ENCODE data around the gene SMAD2. TPM values are rescaled to one million over a fixed set of nuclear protein-coding genes. Genes with fewer than 3 reads are reported as not detected.

The SMAD2 gene
- total and polyA plus RNA-seq, 3 experiments from 2014 or later: 97.8 to 343 (median 337) TPM

DNA sequence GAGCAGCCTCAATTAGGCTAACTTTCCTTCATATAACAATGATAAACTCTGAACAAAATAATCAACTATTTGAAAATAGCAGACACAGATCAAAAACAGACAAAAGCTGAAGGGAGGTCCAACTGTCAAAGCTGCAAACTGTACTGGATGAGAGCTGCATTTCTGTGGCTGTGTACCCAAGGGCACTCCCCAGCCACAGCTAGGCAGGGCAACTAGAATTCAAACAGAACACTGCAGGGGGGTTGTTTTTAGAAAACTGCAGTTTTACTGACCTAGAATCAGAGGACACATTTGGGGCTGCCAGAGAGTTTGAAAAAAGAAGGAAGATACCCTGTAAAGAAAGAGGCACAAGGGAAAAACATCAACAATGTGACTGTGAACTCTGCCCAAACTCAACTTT, 56.8 kb downstream of the SMAD2 start:
- Histone ChIP-seq H3K27ac (ENCODE audit: low read depth, low read length) (no peak overlapping the region), H3K4me3 (ENCODE audit: low read length) (no peak overlapping the region), H3K9me3 (ENCODE audit: low read length) (no peaks in the 10 kb centered on the region), H3K4me1 (ENCODE audit: insufficient read depth, low read length) (no peaks in the 10 kb centered on the region), H3K27me3 (ENCODE audit: insufficient read depth, low read length, poor library complexity, severe bottlenecking) (no peaks in the 10 kb centered on the region), H3K36me3 (ENCODE audit: insufficient read depth, low read length) (peaks cover 6% of the 10 kb centered on the region)
- POLR2A ChIA-PET: no interaction called here
- no peak for DNase-seq
- H3K27ac Mint-ChIP-seq: peak overlapping the region in 3 of 8 donors; percentile 54 to 64 (median 58)
- CTCF ChIA-PET: no interaction called here
- peaks cover 54 to 80% (median 79%) of the 10 kb centered on the region in 3 donors for H3K4me1 Mint-ChIP-seq
- H3K4me3 Mint-ChIP-seq: no peak overlapping the region
- no peaks in the 10 kb centered on the region for H3K9me3 Mint-ChIP-seq
- peaks cover 0 to 22% (median 3%) of the 10 kb centered on the region in 3 donors for H3K36me3 Mint-ChIP-seq
- no peaks in the 10 kb centered on the region for H3K27me3 Mint-ChIP-seq

DNA sequence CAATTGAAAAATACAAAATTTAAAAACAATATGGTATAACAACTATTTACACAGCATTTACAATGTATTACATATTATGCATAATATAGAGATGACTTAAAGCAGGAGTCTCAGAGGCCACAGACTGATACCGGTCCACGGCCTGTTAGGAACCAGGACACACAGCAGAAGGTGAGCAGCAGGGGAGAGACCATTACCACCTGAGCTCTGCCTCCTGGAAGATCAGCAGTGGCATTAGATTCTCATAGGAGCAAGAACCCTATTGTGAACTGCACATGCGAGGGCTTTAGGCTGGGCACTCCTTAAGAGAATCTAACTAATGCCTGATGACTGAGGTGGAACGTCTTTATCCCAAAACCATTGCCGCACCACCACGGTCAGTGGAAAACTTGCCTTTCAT, 58.0 kb downstream of the SMAD2 start:
- POLR2A ChIA-PET: no interaction called here

DNA sequence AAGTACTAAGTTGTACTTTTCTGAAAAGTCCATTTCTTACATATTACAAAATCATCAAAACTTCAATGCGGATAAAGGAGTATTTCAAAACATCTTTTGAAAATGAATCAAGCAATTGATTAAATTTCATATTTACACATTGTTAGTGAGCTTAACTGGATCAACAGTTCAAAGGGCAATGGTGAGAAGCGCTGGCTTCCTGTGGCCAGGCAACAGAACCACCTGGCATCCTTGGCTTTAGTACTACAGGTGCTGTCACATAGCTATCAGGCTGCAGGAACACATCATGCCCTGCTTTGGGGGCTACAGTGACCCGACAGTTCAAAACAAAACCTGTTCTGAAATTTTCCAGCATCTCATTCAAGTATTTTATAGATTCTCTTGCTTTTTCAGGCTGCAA, 59.2 kb downstream of the SMAD2 start:
- ChIA-PET POLR2A (no interaction called here), CTCF (no interaction called here)
- Histone ChIP-seq H3K36me3 (ENCODE audit: insufficient read depth, low read length) (peaks cover 13% of the 10 kb centered on the region), H3K4me1 (ENCODE audit: insufficient read depth, low read length) (no peaks in the 10 kb centered on the region), H3K4me3 (ENCODE audit: low read length) (no peak overlapping the region), H3K27ac (ENCODE audit: low read depth, low read length) (no peak overlapping the region), H3K9me3 (ENCODE audit: low read length) (no peaks in the 10 kb centered on the region), H3K27me3 (ENCODE audit: insufficient read depth, low read length, poor library complexity, severe bottlenecking) (no peaks in the 10 kb centered on the region)
- Mint-ChIP-seq H3K27ac (peak overlapping the region in 3 of 8 donors; percentile 10 to 58 (median 21)), H3K4me3 (no peak overlapping the region), H3K36me3 (peaks cover 4 to 35% (median 9%) of the 10 kb centered on the region in 3 donors), H3K4me1 (peaks cover 47 to 61% (median 60%) of the 10 kb centered on the region in 3 donors), H3K27me3 (no peaks in the 10 kb centered on the region), H3K9me3 (no peaks in the 10 kb centered on the region)
- DNase-seq: no peak

More for the DNA sequence above, 58.0 kb downstream of the SMAD2 start:
- CTCF ChIA-PET: no interaction called here
- no peaks in the 10 kb centered on the region for H3K9me3 ChIP-seq (ENCODE audit: low read length)
- H3K36me3 ChIP-seq (ENCODE audit: insufficient read depth, low read length): peaks cover 13% of the 10 kb centered on the region
- H3K4me3 ChIP-seq (ENCODE audit: low read length): no peak overlapping the region
- Mint-ChIP-seq H3K4me1 (peaks cover 53 to 71% (median 70%) of the 10 kb centered on the region in 3 donors), H3K36me3 (peaks cover 0 to 30% (median 6%) of the 10 kb centered on the region in 3 donors), H3K27ac (peak overlapping the region in 2 of 8 donors; percentile 50 to 66), H3K27me3 (no peaks in the 10 kb centered on the region), H3K4me3 (no peak overlapping the region), H3K9me3 (no peaks in the 10 kb centered on the region)
- no peaks in the 10 kb centered on the region for H3K4me1 ChIP-seq (ENCODE audit: insufficient read depth, low read length)
- DNase-seq: no peak
- H3K27ac ChIP-seq (ENCODE audit: low read depth, low read length): no peak overlapping the region
- H3K27me3 ChIP-seq (ENCODE audit: insufficient read depth, low read length, poor library complexity, severe bottlenecking): no peaks in the 10 kb centered on the region

DNA sequence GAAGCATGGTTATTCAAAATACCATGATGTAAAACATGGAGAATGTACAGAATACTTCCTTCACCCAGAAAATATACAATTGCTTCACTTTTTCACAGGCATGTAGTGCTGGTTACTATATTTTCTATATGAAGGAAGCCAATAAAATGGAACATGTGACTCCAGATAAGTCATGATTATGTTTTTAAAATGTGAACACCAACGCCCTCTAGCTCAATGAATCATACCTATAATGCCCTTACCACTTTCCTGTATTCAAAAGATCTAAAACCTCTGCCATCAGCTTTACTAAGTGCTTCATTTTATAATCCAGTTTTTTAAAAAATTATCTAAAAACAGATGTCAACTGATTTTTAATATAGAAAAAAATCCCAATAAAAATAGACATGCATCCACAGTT, 59.9 kb downstream of the SMAD2 start:
- DNase-seq: no peak
- Histone ChIP-seq H3K4me3 (ENCODE audit: low read length) (no peak overlapping the region), H3K27ac (ENCODE audit: low read depth, low read length) (no peak overlapping the region), H3K27me3 (ENCODE audit: insufficient read depth, low read length, poor library complexity, severe bottlenecking) (no peaks in the 10 kb centered on the region), H3K36me3 (ENCODE audit: insufficient read depth, low read length) (peaks cover 13% of the 10 kb centered on the region), H3K9me3 (ENCODE audit: low read length) (no peaks in the 10 kb centered on the region), H3K4me1 (ENCODE audit: insufficient read depth, low read length) (no peaks in the 10 kb centered on the region)
- CTCF ChIA-PET: no interaction called here
- POLR2A ChIA-PET: no interaction called here
- Mint-ChIP-seq H3K36me3 (peaks cover 4 to 38% (median 9%) of the 10 kb centered on the region in 3 donors), H3K9me3 (no peaks in the 10 kb centered on the region), H3K27ac (peak overlapping the region in 1 of 8 donors; percentile 58), H3K4me3 (no peak overlapping the region), H3K27me3 (no peaks in the 10 kb centered on the region), H3K4me1 (peaks cover 45 to 59% (median 57%) of the 10 kb centered on the region in 3 donors)

DNA sequence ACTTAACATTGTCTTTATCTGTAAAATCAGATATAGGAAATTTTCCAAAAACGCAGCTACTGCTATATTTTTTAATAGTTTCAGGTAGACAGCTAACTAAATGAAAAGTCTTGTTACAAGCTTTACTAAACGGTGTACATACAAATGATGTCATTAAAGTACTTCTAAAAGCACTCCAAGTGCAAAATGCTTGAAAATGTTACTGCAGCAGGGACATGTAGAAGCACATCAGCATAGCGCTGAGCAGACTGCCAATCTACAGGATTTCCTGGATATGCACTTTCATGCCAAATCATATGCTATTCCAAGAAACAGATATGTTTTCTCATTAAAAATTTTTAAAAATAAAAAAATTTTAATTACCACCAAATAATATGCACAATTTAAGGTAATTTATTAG, 61.7 kb downstream of the SMAD2 start:
- H3K4me1 ChIP-seq (ENCODE audit: insufficient read depth, low read length): no peaks in the 10 kb centered on the region
- no peaks in the 10 kb centered on the region for H3K27me3 Mint-ChIP-seq
- no peak overlapping the region for H3K27ac ChIP-seq (ENCODE audit: low read depth, low read length)
- H3K27me3 ChIP-seq (ENCODE audit: insufficient read depth, low read length, poor library complexity, severe bottlenecking): no peaks in the 10 kb centered on the region
- ChIA-PET CTCF (no interaction called here), POLR2A (no interaction called here)
- H3K27ac Mint-ChIP-seq: no peak overlapping the region
- no peaks in the 10 kb centered on the region for H3K9me3 Mint-ChIP-seq
- peaks cover 33 to 42% (median 41%) of the 10 kb centered on the region in 3 donors for H3K4me1 Mint-ChIP-seq
- no peak for DNase-seq
- no peak overlapping the region for H3K4me3 Mint-ChIP-seq
- H3K9me3 ChIP-seq (ENCODE audit: low read length): no peaks in the 10 kb centered on the region
- H3K36me3 Mint-ChIP-seq: peaks cover 7 to 56% (median 18%) of the 10 kb centered on the region in 3 donors
- peaks cover 25% of the 10 kb centered on the region for H3K36me3 ChIP-seq (ENCODE audit: insufficient read depth, low read length)
- no peak overlapping the region for H3K4me3 ChIP-seq (ENCODE audit: low read length)

DNA sequence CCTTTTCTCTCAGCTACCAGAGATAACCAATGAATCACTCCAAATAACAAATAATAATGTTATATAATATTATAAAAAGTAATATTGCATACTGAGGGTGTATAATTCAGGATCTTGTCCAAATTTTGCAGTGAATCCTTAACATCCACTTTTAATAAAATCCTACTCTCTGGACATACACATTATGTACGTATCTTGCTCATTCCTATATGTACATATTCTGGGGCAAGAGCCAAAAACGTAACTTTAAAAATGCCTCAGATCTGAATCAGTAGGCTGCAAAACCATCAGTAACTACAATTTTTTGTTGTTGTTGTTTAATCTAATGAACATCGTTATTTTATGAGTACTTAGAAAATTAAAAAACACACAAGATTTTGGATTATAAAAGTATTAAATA, 65.3 kb downstream of the SMAD2 start:
- Histone ChIP-seq H3K4me1 (ENCODE audit: insufficient read depth, low read length) (no peaks in the 10 kb centered on the region), H3K4me3 (ENCODE audit: low read length) (no peak overlapping the region), H3K9me3 (ENCODE audit: low read length) (no peaks in the 10 kb centered on the region), H3K27ac (ENCODE audit: low read depth, low read length) (no peak overlapping the region), H3K36me3 (ENCODE audit: insufficient read depth, low read length) (peaks cover 31% of the 10 kb centered on the region), H3K27me3 (ENCODE audit: insufficient read depth, low read length, poor library complexity, severe bottlenecking) (no peaks in the 10 kb centered on the region)
- no peak overlapping the region for H3K4me3 Mint-ChIP-seq
- peaks cover 0 to 2% (median 0%) of the 10 kb centered on the region in 5 donors for H3K9me3 Mint-ChIP-seq
- POLR2A ChIA-PET: interaction anchor here (0.6 kb wide), 1 partner anchor 39 kb away, joined by 5 read pairs; no protein-coding TSS in a partner anchor
- no peak overlapping the region for H3K27ac Mint-ChIP-seq
- no peaks in the 10 kb centered on the region for H3K27me3 Mint-ChIP-seq
- H3K4me1 Mint-ChIP-seq: peaks cover 5 to 9% (median 7%) of the 10 kb centered on the region in 3 donors
- peaks cover 25 to 78% (median 26%) of the 10 kb centered on the region in 3 donors for H3K36me3 Mint-ChIP-seq
- CTCF ChIA-PET: no interaction called here
- DNase-seq: no peak

DNA sequence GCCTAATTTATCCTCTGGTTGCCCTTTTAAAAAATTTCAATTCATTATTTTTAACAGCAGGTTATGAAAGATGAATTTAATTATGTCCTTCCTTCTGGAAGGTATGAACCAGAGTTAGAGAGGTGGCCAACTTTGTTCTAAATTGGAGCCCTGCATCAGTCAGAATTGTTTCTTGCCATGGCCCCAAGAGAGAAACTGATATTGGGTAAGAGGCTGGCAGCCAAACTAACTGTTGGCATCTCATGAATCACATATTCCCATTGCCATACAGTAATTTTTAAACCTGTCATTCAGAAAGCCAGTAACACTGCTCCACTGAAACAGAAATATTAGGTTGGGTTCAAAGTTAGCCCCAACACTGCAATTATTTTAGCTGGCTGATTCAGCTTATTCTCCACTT, 67.4 kb downstream of the SMAD2 start:
- no peak for DNase-seq
- H3K4me1 ChIP-seq (ENCODE audit: insufficient read depth, low read length): no peaks in the 10 kb centered on the region
- no peaks in the 10 kb centered on the region for H3K27me3 Mint-ChIP-seq
- H3K27ac Mint-ChIP-seq: no peak overlapping the region
- no peak overlapping the region for H3K27ac ChIP-seq (ENCODE audit: low read depth, low read length)
- no peaks in the 10 kb centered on the region for H3K27me3 ChIP-seq (ENCODE audit: insufficient read depth, low read length, poor library complexity, severe bottlenecking)
- peaks cover 29 to 81% (median 45%) of the 10 kb centered on the region in 3 donors for H3K36me3 Mint-ChIP-seq
- H3K9me3 Mint-ChIP-seq: peaks cover 6 to 15% (median 14%) of the 10 kb centered on the region in 5 donors
- no peaks in the 10 kb centered on the region for H3K9me3 ChIP-seq (ENCODE audit: low read length)
- H3K4me3 ChIP-seq (ENCODE audit: low read length): no peak overlapping the region
- CTCF ChIA-PET: no interaction called here
- POLR2A ChIA-PET: no interaction called here
- peaks cover 0 to 3% (median 0%) of the 10 kb centered on the region in 3 donors for H3K4me1 Mint-ChIP-seq
- peaks cover 19% of the 10 kb centered on the region for H3K36me3 ChIP-seq (ENCODE audit: insufficient read depth, low read length)
- no peak overlapping the region for H3K4me3 Mint-ChIP-seq

DNA sequence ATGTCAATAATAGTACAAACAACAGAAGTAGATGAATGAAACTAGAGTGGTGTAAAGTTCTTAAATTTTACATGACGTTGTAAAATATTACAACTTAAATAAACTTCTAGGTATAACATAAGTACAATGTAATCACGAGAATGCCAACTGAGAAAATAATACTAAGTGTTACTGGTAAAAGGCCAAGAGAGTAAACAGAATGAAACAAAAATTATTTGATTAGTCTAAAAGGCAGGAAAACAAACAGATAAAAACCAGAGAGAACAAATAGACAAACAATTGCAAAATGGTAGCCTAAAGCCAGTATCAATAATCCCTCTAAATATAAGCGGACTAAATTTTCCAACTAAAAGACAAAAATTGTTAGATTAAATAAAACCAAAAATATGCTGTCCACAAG, 71.9 kb downstream of the SMAD2 start:
- ChIA-PET POLR2A (no interaction called here), CTCF (no interaction called here)
- Histone ChIP-seq H3K27me3 (ENCODE audit: insufficient read depth, low read length, poor library complexity, severe bottlenecking) (no peaks in the 10 kb centered on the region), H3K36me3 (ENCODE audit: insufficient read depth, low read length) (peaks cover 8% of the 10 kb centered on the region), H3K4me3 (ENCODE audit: low read length) (no peak overlapping the region), H3K4me1 (ENCODE audit: insufficient read depth, low read length) (no peaks in the 10 kb centered on the region), H3K9me3 (ENCODE audit: low read length) (peaks cover 13% of the 10 kb centered on the region), H3K27ac (ENCODE audit: low read depth, low read length) (no peak overlapping the region)
- peaks cover 0 to 2% (median 0%) of the 10 kb centered on the region in 3 donors for H3K4me1 Mint-ChIP-seq
- peak overlapping the region in 1 of 8 donors; percentile 4 for H3K27ac Mint-ChIP-seq
- H3K36me3 Mint-ChIP-seq: peaks cover 30 to 77% (median 70%) of the 10 kb centered on the region in 3 donors
- H3K4me3 Mint-ChIP-seq: no peak overlapping the region
- DNase-seq: no peak
- no peaks in the 10 kb centered on the region for H3K27me3 Mint-ChIP-seq
- peaks cover 23 to 46% (median 41%) of the 10 kb centered on the region in 5 donors for H3K9me3 Mint-ChIP-seq

All from CD8-positive, alpha-beta memory T cell (primary cell).